GM04504 (cell line): ENCODE results near the gene MYO16.

ENCODE experiments used
- DNase-seq: peaks from one replicate; pipeline ENCODE4 v3.0.0-alpha.2; 2012; ENCODE audit warnings: low read depth

The MYO16 gene

GRCh38 chr13:108629181-108629752 lies at the start of gene MYO16:
Gene MYO16, plus strand, starts transcription at chr13:108629611. Its CDS starts 234 bp downstream, at chr13:108629845.
- no peak for DNase-seq

- no peak for DNase-seq
Measured at GRCh38 chr13:108586826-108587225, 42.6 kb upstream of the MYO16 start.

DNA sequence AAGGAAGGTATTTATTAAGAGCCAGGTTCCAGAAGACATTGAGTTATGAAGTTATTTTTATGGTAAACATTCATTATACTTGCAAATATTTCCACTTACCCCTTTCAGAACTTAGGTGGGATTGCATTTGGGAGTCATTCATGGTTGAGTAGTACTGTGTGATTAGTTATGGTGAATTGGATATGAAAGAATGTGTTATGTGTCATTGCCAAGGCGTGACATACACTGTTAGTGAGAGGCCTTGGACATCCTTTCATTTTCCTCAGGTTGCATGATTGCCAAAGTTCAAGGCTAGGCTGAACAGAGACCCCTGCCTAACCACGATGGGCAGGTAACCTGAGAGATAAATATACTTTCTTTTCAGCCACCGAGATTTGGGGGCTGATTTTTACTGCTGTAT lies 40.9 kb upstream of the MYO16 start:
- no peak for DNase-seq

DNA sequence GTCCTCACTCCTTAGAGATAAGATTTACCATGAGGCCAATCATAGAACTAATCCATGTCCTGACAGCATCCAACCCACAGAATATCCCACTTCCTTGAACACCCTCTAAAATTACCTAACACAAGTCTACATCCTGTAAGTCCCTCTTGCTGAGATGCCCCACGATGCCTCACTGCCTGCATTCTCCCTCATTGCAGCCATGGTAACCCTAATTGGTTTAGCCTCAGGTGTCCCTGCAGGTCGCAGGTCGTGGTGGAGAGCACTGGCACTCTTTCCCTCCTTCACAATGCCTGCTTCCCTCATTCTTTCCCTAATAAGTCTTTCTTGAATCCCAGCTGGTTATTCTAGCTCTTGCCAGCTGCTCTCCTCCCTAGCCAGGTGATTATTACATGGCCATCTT lies 35.3 kb upstream of the MYO16 start:
- no peak for DNase-seq

- DNase-seq: no peak
Measured at GRCh38 chr13:108595436-108596274, 33.8 kb upstream of the MYO16 start.

DNA sequence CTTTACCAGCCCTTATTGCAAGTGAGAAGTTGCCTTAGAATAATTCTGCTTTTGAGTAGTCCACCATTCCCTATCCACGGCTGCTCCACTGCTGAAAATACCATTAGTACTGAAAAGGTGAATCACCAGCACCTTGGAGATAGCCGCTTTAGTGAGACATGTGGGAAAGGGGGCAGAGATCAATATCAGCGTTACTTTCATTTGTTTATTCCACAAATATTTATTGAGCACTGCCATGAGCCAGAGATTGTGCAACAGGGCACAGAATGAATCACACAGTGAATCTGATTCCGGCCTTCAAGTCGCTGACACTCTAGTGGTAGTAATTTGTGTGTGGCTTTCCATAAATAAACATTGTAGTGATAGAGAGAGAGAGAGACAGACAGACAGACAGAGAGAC lies 31.5 kb upstream of the MYO16 start:
- no peak for DNase-seq

DNA sequence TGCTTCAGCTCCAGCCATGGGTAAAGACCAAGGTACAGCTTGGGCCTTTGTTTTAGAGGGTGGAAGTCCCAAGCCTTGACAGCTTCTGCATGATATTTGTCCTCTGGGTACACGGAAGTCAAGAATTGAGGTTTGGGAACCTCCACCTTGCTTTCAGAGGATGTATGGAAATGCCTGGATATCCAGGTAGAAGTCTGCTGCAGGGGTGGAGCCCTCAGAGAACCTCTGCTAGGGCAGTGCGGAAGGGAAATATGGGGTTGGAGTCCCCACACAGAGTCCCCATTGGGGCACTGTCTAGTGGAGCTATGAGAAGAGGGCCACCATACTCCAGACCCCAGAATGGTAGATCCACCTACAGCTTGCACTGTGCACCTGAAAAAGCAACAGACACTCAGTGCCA lies 23.0 kb upstream of the MYO16 start:
- DNase-seq: no peak

DNA sequence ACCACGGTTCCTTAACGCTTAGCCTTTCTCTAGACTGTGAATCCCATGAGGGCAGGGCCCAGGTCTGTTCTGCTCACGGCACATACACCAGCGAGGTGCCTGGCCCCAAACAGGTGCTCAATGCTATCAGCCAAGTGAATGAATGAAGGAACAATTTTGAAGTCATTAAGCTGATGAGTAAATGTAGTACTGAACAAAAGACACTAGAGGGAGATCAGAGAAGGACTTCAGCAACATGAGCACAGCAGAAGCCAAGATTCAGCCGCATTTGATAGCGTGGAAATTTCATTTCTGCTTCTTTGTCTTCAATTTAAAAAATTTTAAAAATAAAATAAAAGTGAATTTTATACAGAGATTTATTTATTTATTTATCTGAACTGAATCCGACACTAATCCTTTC lies 20.1 kb upstream of the MYO16 start:
- peak; percentile 2 for DNase-seq

DNA sequence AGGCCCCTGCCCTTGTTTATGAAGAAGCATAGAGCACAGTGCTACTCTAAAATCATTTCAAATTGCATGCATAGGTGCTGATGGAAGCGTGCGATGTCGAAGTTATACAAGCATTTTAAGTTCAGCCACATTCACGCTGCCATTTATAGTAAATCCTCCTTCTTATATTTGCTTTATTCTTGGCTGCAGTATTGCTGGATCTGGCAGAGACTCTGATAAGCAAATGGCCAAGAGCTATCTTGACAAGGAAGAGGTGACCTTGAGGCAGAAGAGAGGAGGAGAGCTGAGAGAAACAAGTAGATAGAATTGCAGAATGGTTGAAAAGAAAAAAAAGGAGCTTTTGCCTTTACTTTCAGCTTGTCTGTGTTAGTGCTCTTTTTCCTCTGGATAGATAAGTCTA lies 18.9 kb upstream of the MYO16 start:
- no peak for DNase-seq

DNA sequence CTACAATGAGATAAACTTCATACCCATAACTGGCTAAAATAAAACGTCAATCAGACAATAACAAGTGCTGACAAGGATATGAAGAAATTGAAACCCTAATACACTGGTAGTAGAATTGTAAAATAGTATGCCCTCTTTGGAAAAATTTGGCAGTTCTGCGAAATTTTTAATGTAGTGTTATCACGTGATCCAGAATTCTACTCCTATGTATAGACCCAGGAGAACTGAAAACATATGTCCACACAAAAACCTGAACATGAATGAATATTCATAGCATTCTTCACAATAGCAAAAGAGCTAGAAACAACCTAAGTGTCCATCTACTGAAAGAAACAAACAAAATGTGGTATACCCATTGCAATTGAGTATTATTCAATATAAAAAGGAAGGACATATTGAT lies 14.2 kb upstream of the MYO16 start:
- DNase-seq: no peak

DNA sequence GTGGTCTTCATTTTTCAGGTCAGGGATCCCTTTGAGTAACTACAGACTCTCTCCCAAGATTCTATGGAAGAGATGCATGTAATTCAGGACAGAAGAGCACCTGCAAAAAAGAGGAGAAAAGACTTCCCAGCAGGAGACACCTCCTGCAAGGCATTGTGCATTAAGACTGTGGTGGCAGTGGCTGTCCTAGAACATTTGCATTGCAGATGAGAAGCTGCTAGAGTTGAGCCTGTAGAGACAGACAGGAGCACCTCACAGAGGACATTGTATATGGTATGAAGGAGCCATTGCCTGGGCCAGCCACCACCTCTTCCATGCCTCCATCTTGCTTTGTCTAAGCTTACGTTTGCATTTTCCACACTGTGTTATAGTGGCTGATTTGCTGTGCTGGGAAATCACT lies 11.2 kb upstream of the MYO16 start:
- DNase-seq: no peak

DNA sequence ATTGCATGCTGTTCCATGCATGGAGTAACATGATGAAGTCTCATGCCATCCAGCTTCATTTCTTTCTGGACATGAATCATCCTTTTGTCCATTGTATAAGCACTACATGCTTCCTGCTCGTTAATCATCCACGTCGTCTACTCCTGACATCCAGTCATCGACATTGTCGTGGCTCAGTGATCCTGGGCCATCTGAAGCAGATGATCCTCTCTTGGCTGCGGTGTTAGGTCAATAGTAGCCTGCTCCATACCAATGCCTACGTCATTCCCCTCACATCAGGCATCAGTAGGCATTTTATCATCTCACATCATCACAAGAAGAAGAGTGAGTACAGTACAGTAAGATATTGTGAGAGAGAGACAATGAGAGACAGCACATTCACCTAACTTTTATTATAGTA lies 7.9 kb upstream of the MYO16 start:
- no peak for DNase-seq

- no peak for DNase-seq
Measured at GRCh38 chr13:108624108-108624507, 5.3 kb upstream of the MYO16 start.

DNA sequence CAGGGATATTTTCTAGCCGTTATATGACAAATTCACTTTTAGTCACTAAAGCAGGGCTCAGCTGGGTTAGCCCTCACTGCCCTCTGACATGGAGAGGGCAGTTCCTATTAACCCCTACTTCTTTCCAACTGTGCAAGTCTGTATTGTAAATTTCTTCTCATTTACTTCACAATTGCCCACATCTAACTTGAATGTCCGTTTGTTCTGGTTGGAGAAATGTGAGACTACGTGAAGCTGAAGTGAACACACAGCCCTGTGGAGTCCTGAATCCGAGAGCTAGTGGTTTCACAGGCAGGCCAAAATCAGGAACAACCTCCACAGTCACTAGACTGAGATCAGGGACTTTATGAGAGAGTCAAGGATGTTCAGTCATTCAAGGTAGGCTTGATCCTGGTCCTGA lies 4.4 kb upstream of the MYO16 start:
- no peak for DNase-seq

DNA sequence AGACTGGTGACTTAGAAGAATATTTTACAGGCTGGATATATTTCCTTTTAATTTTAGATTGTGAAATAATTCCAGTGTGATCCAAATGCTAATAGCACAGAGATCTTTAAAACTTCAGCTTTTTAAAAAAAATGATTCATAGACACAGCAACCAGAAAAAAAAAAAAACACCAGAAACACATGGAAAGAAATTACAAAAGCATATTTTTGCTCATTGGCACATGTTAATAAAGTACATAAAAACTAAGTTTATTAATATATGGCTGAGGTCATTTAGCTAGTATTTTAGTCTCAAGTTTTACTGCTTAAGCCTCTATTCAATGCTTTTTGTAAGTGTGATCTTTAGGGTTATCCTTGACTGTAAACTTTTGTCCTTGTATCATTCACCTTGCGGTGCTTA lies 577 bp downstream of the MYO16 start:
- DNase-seq: no peak

DNA sequence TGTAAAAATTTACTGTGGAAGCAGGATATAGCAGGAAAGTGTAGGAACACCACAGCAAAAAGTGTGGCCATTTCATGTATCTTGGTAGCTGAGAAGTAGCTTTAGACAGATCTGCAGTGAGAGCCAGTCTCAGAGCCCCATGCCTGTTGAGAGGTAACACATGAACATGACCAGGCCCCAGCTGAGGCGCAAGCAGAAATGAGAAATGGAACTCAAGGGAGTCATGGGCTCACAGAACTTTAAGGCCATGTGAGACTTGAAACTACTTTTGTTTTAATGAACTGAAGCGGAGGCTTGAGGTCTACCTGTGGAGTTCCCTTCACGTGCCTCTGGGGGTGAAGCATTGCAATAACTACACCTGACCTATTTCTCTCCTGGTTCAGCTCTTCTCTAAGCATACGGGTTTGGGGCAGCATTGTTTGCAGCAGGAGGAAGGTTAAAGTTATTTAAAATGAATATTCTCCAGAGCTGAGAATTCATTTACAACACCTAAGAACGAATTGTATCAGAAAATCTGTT lies 3.3 kb downstream of the MYO16 start:
- no peak for DNase-seq

GRCh38 chr13:108638901-108639300 lies 9.5 kb downstream of the MYO16 start:
- no peak for DNase-seq

- no peak for DNase-seq
Measured at GRCh38 chr13:108643646-108644353, 14.4 kb downstream of the MYO16 start.

GRCh38 chr13:108645376-108645775 lies 16.0 kb downstream of the MYO16 start:
- DNase-seq: no peak

- no peak for DNase-seq
Measured at GRCh38 chr13:108650271-108650670, 20.9 kb downstream of the MYO16 start.

- no peak for DNase-seq
Measured at GRCh38 chr13:108656742-108657141, 27.3 kb downstream of the MYO16 start.

GRCh38 chr13:108657519-108657918 lies 28.1 kb downstream of the MYO16 start:
- no peak for DNase-seq

- DNase-seq: no peak
Measured at GRCh38 chr13:108662528-108662927, 33.1 kb downstream of the MYO16 start.
